ENCODE data around the gene FRMPD4. TPM values are rescaled to one million over a fixed set of nuclear protein-coding genes. Genes with fewer than 3 reads are reported as not detected.
"Not testable (repeated sequence)": the region's sequence is repeated elsewhere in the genome, so short reads cannot be mapped to it uniquely, and the experiment has no call there.

FRMPD4 gene
- total and polyA plus RNA-seq, 12 donors: 0.03 to 4.1 (median 2.0) TPM

- Histone ChIP-seq H3K4me3 (peak overlapping the region in 1 of 10 donors; percentile 17), H3K27ac (peak overlapping the region in 9 of 10 donors; percentile 43 to 82 (median 77)), H3K27me3 (no peaks in the 10 kb centered on the region), H3K9me3 (no peaks in the 10 kb centered on the region), H3K36me3 (no peaks in the 10 kb centered on the region), H3K4me1 (no peaks in the 10 kb centered on the region)
- intact Hi-C loops (cut with DNase I): no loop called here
- DNase-seq (peak in 1 of 2 donors; percentile 24), ATAC-seq (peak; percentile 77 to 98 (median 91))
- WGBS, 2 donors: 44 to 56% methylated on average over 11 of the region's 11 CpGs
- TF ChIP-seq, protein P1, sequence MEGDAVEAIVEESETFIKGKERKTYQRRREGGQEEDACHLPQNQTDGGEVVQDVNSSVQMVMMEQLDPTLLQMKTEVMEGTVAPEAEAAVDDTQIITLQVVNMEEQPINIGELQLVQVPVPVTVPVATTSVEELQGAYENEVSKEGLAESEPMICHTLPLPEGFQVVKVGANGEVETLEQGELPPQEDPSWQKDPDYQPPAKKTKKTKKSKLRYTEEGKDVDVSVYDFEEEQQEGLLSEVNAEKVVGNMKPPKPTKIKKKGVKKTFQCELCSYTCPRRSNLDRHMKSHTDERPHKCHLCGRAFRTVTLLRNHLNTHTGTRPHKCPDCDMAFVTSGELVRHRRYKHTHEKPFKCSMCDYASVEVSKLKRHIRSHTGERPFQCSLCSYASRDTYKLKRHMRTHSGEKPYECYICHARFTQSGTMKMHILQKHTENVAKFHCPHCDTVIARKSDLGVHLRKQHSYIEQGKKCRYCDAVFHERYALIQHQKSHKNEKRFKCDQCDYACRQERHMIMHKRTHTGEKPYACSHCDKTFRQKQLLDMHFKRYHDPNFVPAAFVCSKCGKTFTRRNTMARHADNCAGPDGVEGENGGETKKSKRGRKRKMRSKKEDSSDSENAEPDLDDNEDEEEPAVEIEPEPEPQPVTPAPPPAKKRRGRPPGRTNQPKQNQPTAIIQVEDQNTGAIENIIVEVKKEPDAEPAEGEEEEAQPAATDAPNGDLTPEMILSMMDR (IDR thresholded peaks at IDR 0.05): no peak
Measured at GRCh38 chrX:12494400-12495138, 356.3 kb downstream of the FRMPD4 start.

- WGBS, 2 donors: 40 to 44% methylated on average over 4 of the region's 4 CpGs
- Histone ChIP-seq H3K36me3 (no peaks in the 10 kb centered on the region), H3K27ac (peak overlapping the region in 6 of 10 donors; percentile 8 to 82 (median 79)), H3K9me3 (no peaks in the 10 kb centered on the region), H3K4me3 (no peak overlapping the region), H3K4me1 (peaks cover 0 to 5% (median 0%) of the 10 kb centered on the region in 9 donors), H3K27me3 (no peaks in the 10 kb centered on the region)
- TF ChIP-seq, protein P1 (IDR thresholded peaks at IDR 0.05): no peak
- DNase-seq (no peak), ATAC-seq (peak in 2 of 8 donors; percentile 49 to 53)
- intact Hi-C loops (cut with DNase I): no loop called here
Measured at GRCh38 chrX:12496343-12496742, 358.1 kb downstream of the FRMPD4 start.

GRCh38 chrX:12497832-12498591 is 359.7 kb downstream of the FRMPD4 start:
- WGBS, 2 donors: 73% methylated on average over 8 of the region's 8 CpGs
- Histone ChIP-seq H3K4me3 (no peak overlapping the region), H3K4me1 (peaks cover 0 to 5% (median 0%) of the 10 kb centered on the region in 9 donors), H3K36me3 (no peaks in the 10 kb centered on the region), H3K27me3 (no peaks in the 10 kb centered on the region), H3K27ac (no peak overlapping the region), H3K9me3 (no peaks in the 10 kb centered on the region)
- TF ChIP-seq, protein P1 (IDR thresholded peaks at IDR 0.05): peak in 6 of 9 donors; percentile 7 to 39 (median 25)
- DNase-seq (peak in 1 of 2 donors; percentile 4), ATAC-seq (peak in 1 of 8 donors; percentile 70)
- intact Hi-C loops (cut with DNase I): no loop called here

DNA sequence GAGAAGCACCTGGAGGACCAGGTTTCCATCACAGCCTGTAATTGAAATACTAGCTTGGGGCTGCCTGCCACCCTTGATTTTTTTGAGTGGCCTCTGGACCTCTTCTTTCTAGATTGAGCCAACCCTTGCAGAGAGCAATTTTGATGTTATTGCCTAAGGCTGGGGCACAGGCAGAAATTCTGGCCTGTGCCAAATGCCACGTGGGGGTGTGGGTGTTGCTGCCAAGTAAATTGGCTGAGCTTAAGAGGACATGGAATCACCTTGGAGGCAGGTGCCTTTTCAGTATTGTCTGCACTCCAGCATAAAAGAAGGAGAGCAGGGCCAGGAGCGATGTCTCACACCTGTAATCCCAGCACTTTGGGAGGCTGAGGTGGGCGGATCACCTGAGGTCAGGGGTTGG is 366.9 kb downstream of the FRMPD4 start:
- intact Hi-C loops (cut with DNase I): no loop called here
- TF ChIP-seq, protein P1 (IDR thresholded peaks at IDR 0.05): no peak
- no peaks in the 10 kb centered on the region for H3K36me3 ChIP-seq
- ATAC-seq (peak in 1 of 8 donors; percentile 50), DNase-seq (no peak)
- no peaks in the 10 kb centered on the region for H3K27me3 ChIP-seq
- no peak overlapping the region for H3K27ac ChIP-seq
- H3K9me3 ChIP-seq: no peaks in the 10 kb centered on the region
- WGBS, 2 donors: 73 to 74% methylated on average over 3 of the region's 3 CpGs
- no peak overlapping the region for H3K4me3 ChIP-seq
- peaks cover 0 to 5% (median 0%) of the 10 kb centered on the region in 9 donors for H3K4me1 ChIP-seq

DNA sequence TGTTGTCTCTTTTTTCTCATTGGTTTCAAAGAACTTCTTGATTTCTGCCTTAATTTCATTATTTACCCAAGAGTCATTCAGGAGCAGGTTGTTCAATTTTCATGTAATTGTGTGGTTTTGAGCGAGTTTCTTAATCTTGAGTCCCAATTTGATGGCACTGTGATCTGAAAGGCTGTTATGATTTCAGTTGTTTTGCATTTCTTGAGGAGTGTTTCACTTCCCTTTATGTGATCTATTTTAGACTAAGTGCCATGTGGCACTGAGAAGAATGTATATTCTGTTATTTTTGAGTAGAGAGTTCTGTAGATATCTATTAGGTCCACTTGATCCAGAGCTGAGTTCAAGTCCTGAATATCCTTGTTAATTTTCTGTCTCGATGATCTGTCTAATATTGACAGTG is 377.1 kb downstream of the FRMPD4 start:
- H3K4me3 ChIP-seq, ATAC-seq, H3K27me3 ChIP-seq, H3K27ac ChIP-seq, H3K4me1 ChIP-seq, DNase-seq, H3K36me3 ChIP-seq: not testable (repeated sequence)
- intact Hi-C loops (cut with DNase I): loop anchor here in 1 of 10 donors (5.0 kb wide), 1 partner anchor 128 kb away; no protein-coding TSS in a partner anchor
- 78 to 85% methylated on average over 2 of the region's 2 CpGs for WGBS, 2 donors
- peaks cover 0 to 30% (median 0%) of the 10 kb centered on the region in 11 donors for H3K9me3 ChIP-seq
